Raji (cell line): Measurements from ENCODE around the gene ARHGAP29.

Source experiments
- POLR2A ChIP-seq: IDR thresholded peaks from 2 replicates; pipeline ENCODE4 v1.6.1; 2011; ENCODE audit warnings: low read depth, low read length, control low read depth; ENCODE audit not compliant: insufficient read depth

Gene ARHGAP29

GRCh38 chr1:94182191-94182590 lies 55.2 kb downstream of the ARHGAP29 start:
- TF ChIP-seq POLR2A = no peak

GRCh38 chr1:94180650-94181049 lies 56.7 kb downstream of the ARHGAP29 start:
- no peak for TF ChIP-seq POLR2A

GRCh38 chr1:94178901-94179300 lies 58.5 kb downstream of the ARHGAP29 start:
- no peak for TF ChIP-seq POLR2A

- TF ChIP-seq POLR2A = no peak
Observed at GRCh38 chr1:94169126-94169525, 68.3 kb downstream of the ARHGAP29 start.

GRCh38 chr1:94165843-94166242 lies 71.5 kb downstream of the ARHGAP29 start:
- no peak for TF ChIP-seq POLR2A

GRCh38 chr1:94160811-94161210 lies 76.6 kb downstream of the ARHGAP29 start:
- TF ChIP-seq POLR2A = no peak

GRCh38 chr1:94156096-94156625 lies 81.2 kb downstream of the ARHGAP29 start:
- TF ChIP-seq POLR2A = no peak

GRCh38 chr1:94154989-94155388 lies 82.4 kb downstream of the ARHGAP29 start:
- no peak for TF ChIP-seq POLR2A

GRCh38 chr1:94153133-94153532 lies 84.3 kb downstream of the ARHGAP29 start:
- TF ChIP-seq POLR2A = no peak

- no peak for TF ChIP-seq POLR2A
Observed at GRCh38 chr1:94146273-94146672, 91.1 kb downstream of the ARHGAP29 start.

GRCh38 chr1:94144836-94145235 lies 92.5 kb downstream of the ARHGAP29 start:
- TF ChIP-seq POLR2A = no peak

GRCh38 chr1:94143809-94144176 lies 93.6 kb downstream of the ARHGAP29 start:
- no peak for TF ChIP-seq POLR2A

- no peak for TF ChIP-seq POLR2A
Observed at GRCh38 chr1:94143173-94143808, 94.1 kb downstream of the ARHGAP29 start.

- no peak for TF ChIP-seq POLR2A
Observed at GRCh38 chr1:94142583-94142982, 94.8 kb downstream of the ARHGAP29 start.

GRCh38 chr1:94142022-94142421 lies 95.4 kb downstream of the ARHGAP29 start:
- no peak for TF ChIP-seq POLR2A

- TF ChIP-seq POLR2A = no peak
Observed at GRCh38 chr1:94132111-94132510, 105.3 kb downstream of the ARHGAP29 start.
